SU-DHL-6 (cell line): Measurements from ENCODE around the gene C14orf93.

Source experiments
- H2AFZ ChIP-seq: fragments of 200-600 bp; sonication (generic); 2 replicates; pipeline ENCODE4 v1.6.1; 2014; ENCODE audit warnings: low read depth, mild to moderate bottlenecking, moderate library complexity, mixed read lengths, antibody characterized with exemption, low read length; ENCODE audit not compliant: severe bottlenecking
- H3F3A ChIP-seq: fragments of 200-600 bp; shearing (Covaris generic); 2 replicates; pipeline ENCODE4 v1.6.0; 2016; ENCODE audit warnings: antibody characterized with exemption, mild to moderate bottlenecking; ENCODE audit not compliant: insufficient read depth
- H3K27ac ChIP-seq: fragments of 200-600 bp; sonication (generic); 2 replicates; pipeline ENCODE4 v1.5.1; 2016; ENCODE audit warnings: low read depth, mild to moderate bottlenecking, low read length, moderate library complexity, mixed read lengths
- H3K27me3 ChIP-seq: fragments of 200-600 bp; sonication (generic), shearing (Covaris generic); 2 replicates; pipeline ENCODE4 v1.6.0; 2014; ENCODE audit warnings: mild to moderate bottlenecking, low read length
- H3K36me3 ChIP-seq: fragments of 200-600 bp; sonication (generic); 2 replicates; pipeline ENCODE4 v1.6.1; 2014; ENCODE audit warnings: mild to moderate bottlenecking, low read length, mixed read lengths
- H3K4me2 ChIP-seq: fragments of 300-600, 200-600 bp; shearing (Covaris generic), sonication (generic); 2 replicates; pipeline ENCODE4 v1.6.0; 2014; ENCODE audit warnings: low read length, low read depth, mild to moderate bottlenecking; ENCODE audit not compliant: poor library complexity, severe bottlenecking
- H3K4me3 ChIP-seq: fragments of 200-600 bp; sonication (generic); 2 replicates; pipeline ENCODE4 v1.5.1; 2014; ENCODE audit warnings: antibody characterized with exemption, low read length, mild to moderate bottlenecking, mixed read lengths; ENCODE audit not compliant: insufficient read depth, poor library complexity, severe bottlenecking
- H3K79me2 ChIP-seq: fragments of 200-600 bp; sonication (generic); 2 replicates; pipeline ENCODE4 v1.6.1; 2014; ENCODE audit warnings: mild to moderate bottlenecking, low read length, moderate library complexity; ENCODE audit not compliant: insufficient read depth
- H3K9ac ChIP-seq: fragments of 200-600 bp; sonication (generic); 2 replicates; pipeline ENCODE4 v1.7.0; 2014; ENCODE audit warnings: mild to moderate bottlenecking, low read length
- H3K9me2 ChIP-seq: fragments of 200-600 bp; sonication (generic); replicated peaks from 2 replicates; pipeline ENCODE4 v1.6.1; 2014; ENCODE audit warnings: low read length; ENCODE audit not compliant: insufficient read depth
- H3K9me3 ChIP-seq: fragments of 200-600 bp; sonication (generic); 2 replicates; pipeline ENCODE4 v1.6.1; 2014; ENCODE audit warnings: low read length, mixed read lengths; ENCODE audit not compliant: insufficient read depth
- H4K20me1 ChIP-seq: fragments of 200-600 bp; sonication (generic); 2 replicates; pipeline ENCODE4 v1.6.1; 2014; ENCODE audit warnings: low read depth, mild to moderate bottlenecking, antibody characterized with exemption, low read length, moderate library complexity, mixed read lengths
- CTCF ChIP-seq: fragments of 200-600 bp; sonication (generic); IDR thresholded peaks from one replicate; pipeline ENCODE4 v1.5.1; 2017; ENCODE audit warnings: antibody characterized with exemption, mild to moderate bottlenecking, low read length, moderate library complexity; ENCODE audit not compliant: insufficient read depth, poor library complexity, severe bottlenecking
- EZH2phosphoT487 ChIP-seq: fragments of 200-600 bp; sonication (generic), shearing (Covaris generic); conservative IDR thresholded peaks from 2 replicates; pipeline ENCODE4 v1.6.1; 2018; ENCODE audit warnings: mild to moderate bottlenecking, antibody characterized with exemption, low read length, moderate library complexity, mixed read lengths

Gene C14orf93

GRCh38 chr14:22982477-22983245, 27.3 kb downstream of the C14orf93 start, which contains the start of gene AJUBA:
Gene AJUBA (minus strand): TSS chr14:22982551. CDS start chr14:22982266, 285 bp downstream.
- Histone ChIP-seq H3K9me3 (no peaks in the 10 kb centered on the region), H3K27me3 (no peaks in the 10 kb centered on the region), H3K4me3 (peak within 1 kb of the TSS; percentile 68), H3K36me3 (no peaks in the 10 kb centered on the region), H3K4me2 (peak within 1 kb of the TSS; percentile 93), H3K79me2 (no peaks in the 10 kb centered on the region), H3K9ac (peak within 1 kb of the TSS; percentile 67), H3F3A (no peaks in the 10 kb centered on the region), H3K27ac (no peak within 1 kb of the TSS), H2AFZ (peak within 1 kb of the TSS; percentile 70), H4K20me1 (no peaks in the 10 kb centered on the region), H3K9me2 (no peaks in the 10 kb centered on the region)
- no peak for TF ChIP-seq CTCF
- TF ChIP-seq EZH2phosphoT487: no peak

- Histone ChIP-seq H3K9ac (peak overlapping the region; percentile 67), H4K20me1 (no peaks in the 10 kb centered on the region), H3K27ac (no peak overlapping the region), H3K9me3 (no peaks in the 10 kb centered on the region), H3K4me2 (peak overlapping the region; percentile 93), H3F3A (no peaks in the 10 kb centered on the region), H3K9me2 (no peaks in the 10 kb centered on the region), H2AFZ (peak overlapping the region; percentile 70), H3K36me3 (no peaks in the 10 kb centered on the region), H3K4me3 (peak overlapping the region; percentile 68), H3K27me3 (no peaks in the 10 kb centered on the region), H3K79me2 (no peaks in the 10 kb centered on the region)
- TF ChIP-seq CTCF (no peak), EZH2phosphoT487 (no peak)
Measured at GRCh38 chr14:22981876-22982476, 28.0 kb downstream of the C14orf93 start.

GRCh38 chr14:22981090-22981875, 28.7 kb downstream of the C14orf93 start:
- H3K9ac ChIP-seq: no peak overlapping the region

More at GRCh38 chr14:22981090-22981875, 28.7 kb downstream of the C14orf93 start:
- Histone ChIP-seq H3K4me2 (peak overlapping the region; percentile 32), H3K79me2 (no peaks in the 10 kb centered on the region), H3F3A (no peaks in the 10 kb centered on the region), H3K4me3 (no peak overlapping the region), H4K20me1 (no peaks in the 10 kb centered on the region), H2AFZ (no peak overlapping the region), H3K9me3 (no peaks in the 10 kb centered on the region), H3K9me2 (no peaks in the 10 kb centered on the region), H3K27me3 (no peaks in the 10 kb centered on the region), H3K27ac (no peak overlapping the region), H3K36me3 (no peaks in the 10 kb centered on the region)
- TF ChIP-seq EZH2phosphoT487 (no peak), CTCF (no peak)
